Endodermal cell (in vitro differentiated cells): ENCODE results near the gene CEP76. TPM values are rescaled to one million over a fixed set of nuclear protein-coding genes. Genes with fewer than 3 reads are reported as not detected.

ENCODE experiments used
- DNase-seq: peaks from one replicate; pipeline ENCODE4 v3.0.0-alpha.2; 2017
- H3K27ac ChIP-seq: 2 replicates; pipeline ENCODE4 v1.5.1; 2013; ENCODE audit warnings: mild to moderate bottlenecking, low read depth, low read length, moderate library complexity
- H3K27me3 ChIP-seq: 2 replicates; pipeline ENCODE4 v1.6.1; 2013; ENCODE audit warnings: mild to moderate bottlenecking, low read length, moderate library complexity; ENCODE audit not compliant: insufficient read depth, control insufficient read depth, poor library complexity, severe bottlenecking
- H3K36me3 ChIP-seq: 2 replicates; pipeline ENCODE4 v1.7.0; 2013; ENCODE audit warnings: mild to moderate bottlenecking, low read length, moderate library complexity; ENCODE audit not compliant: control insufficient read depth, insufficient read depth
- H3K4me1 ChIP-seq: one replicate; pipeline ENCODE4 v1.7.0; 2013; ENCODE audit warnings: low read length; ENCODE audit not compliant: control insufficient read depth, insufficient read depth
- H3K4me3 ChIP-seq: 2 replicates; pipeline ENCODE4 v1.5.1; 2013; ENCODE audit warnings: mild to moderate bottlenecking, low read length, moderate library complexity
- H3K9ac ChIP-seq: 2 replicates; pipeline ENCODE4 v1.6.1; 2013; ENCODE audit warnings: mild to moderate bottlenecking, low read length, moderate library complexity; ENCODE audit not compliant: poor library complexity, severe bottlenecking; ENCODE audit errors: extremely low read depth
- H3K9me3 ChIP-seq: 2 replicates; pipeline ENCODE4 v1.6.1; 2013; ENCODE audit warnings: mild to moderate bottlenecking, low read length, moderate library complexity; ENCODE audit not compliant: control insufficient read depth
- H3K27ac Mint-ChIP-seq: 2 replicates; pipeline ENCODE4 v1.8.0; 2020; ENCODE audit warnings: mixed read lengths
- H3K27me3 Mint-ChIP-seq: 2 replicates; pipeline ENCODE4 v1.8.0; 2021; ENCODE audit warnings: mild to moderate bottlenecking, mixed read lengths; ENCODE audit not compliant: insufficient read depth
- H3K36me3 Mint-ChIP-seq: 2 replicates; pipeline ENCODE4 v1.8.0; 2020; ENCODE audit warnings: low read depth, mixed read lengths
- H3K4me1 Mint-ChIP-seq: 2 replicates; pipeline ENCODE4 v1.8.0; 2020; ENCODE audit warnings: mixed read lengths
- H3K4me3 Mint-ChIP-seq: 2 replicates; pipeline ENCODE4 v1.8.0; 2020; ENCODE audit warnings: mild to moderate bottlenecking, moderate library complexity, mixed read lengths
- H3K9me3 Mint-ChIP-seq: 2 replicates; pipeline ENCODE4 v1.8.0; 2020; ENCODE audit warnings: mild to moderate bottlenecking, mixed read lengths
- CTCF ChIP-seq: fragments of 200-600 bp; sonication (generic); conservative IDR thresholded peaks from 2 replicates; pipeline ENCODE4 v1.5.0; 2021; ENCODE audit warnings: antibody characterized with exemption, mild to moderate bottlenecking
- WGBS, 2 experiments: methylation state at CpG; one replicate each; pipeline versions ENCODE4 v1.1.5 to v1.1.7; 2013; ENCODE audit warnings: missing lambda C conversion rate in 2 of 2, mixed read lengths in 1 of 2; ENCODE audit not compliant: insufficient coverage in 1 of 2, insufficient read length in 1 of 2; 5-methylcytosine and 5-hydroxymethylcytosine counted together
- total RNA-seq, 2 donors: library from RNA; stranded (reverse); fragmentation: NEBNext Ultra II Directional in 1 of 2; extraction: Animal tissue kit (Norgen Biotek cat#: 25700) in 1 of 2; gene quantifications; 2 replicates in 1 of 2; 3 replicates in 1 of 2; pipeline ENCODE4 v1.2.1, GENCODE V29; 2021

Gene CEP76
- total RNA-seq, 2 donors from 2014 or later = 17.8 to 19.2 TPM

DNA sequence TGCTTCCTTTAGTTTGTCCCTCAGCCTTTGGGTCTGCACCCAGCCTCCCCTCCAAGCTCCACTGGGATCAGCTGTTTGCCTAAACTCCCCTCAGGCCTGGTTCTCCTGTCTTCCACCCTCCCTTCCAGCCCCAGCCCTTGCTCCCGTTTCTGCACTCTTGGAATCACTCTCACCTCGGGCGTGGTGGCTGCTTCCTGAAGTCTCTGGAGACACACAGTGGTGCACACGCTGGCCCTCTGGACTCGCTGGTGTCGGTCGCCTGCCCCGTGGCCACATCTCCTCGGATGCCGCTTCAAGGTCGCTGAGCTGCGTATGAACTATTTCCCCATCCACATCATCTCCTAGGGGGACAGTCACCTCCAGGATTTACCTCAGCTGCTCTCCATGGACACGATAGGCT is 46.6 kb upstream of the CEP76 start:
- no peak overlapping the region for H3K27ac Mint-ChIP-seq
- Histone ChIP-seq H3K27ac (no peak overlapping the region), H3K9ac (no peak overlapping the region), H3K4me3 (no peak overlapping the region), H3K9me3 (no peaks in the 10 kb centered on the region), H3K4me1 (no peaks in the 10 kb centered on the region), H3K27me3 (no peaks in the 10 kb centered on the region), H3K36me3 (no peaks in the 10 kb centered on the region)
- TF ChIP-seq CTCF = no peak
- WGBS, 2 experiments = 89 to 90% methylated on average over 8 to 12 of the region's 13 CpGs
- no peaks in the 10 kb centered on the region for H3K4me1 Mint-ChIP-seq
- H3K36me3 Mint-ChIP-seq = no peaks in the 10 kb centered on the region
- H3K27me3 Mint-ChIP-seq = no peaks in the 10 kb centered on the region
- no peaks in the 10 kb centered on the region for H3K9me3 Mint-ChIP-seq
- no peak overlapping the region for H3K4me3 Mint-ChIP-seq
- no peak for DNase-seq

DNA sequence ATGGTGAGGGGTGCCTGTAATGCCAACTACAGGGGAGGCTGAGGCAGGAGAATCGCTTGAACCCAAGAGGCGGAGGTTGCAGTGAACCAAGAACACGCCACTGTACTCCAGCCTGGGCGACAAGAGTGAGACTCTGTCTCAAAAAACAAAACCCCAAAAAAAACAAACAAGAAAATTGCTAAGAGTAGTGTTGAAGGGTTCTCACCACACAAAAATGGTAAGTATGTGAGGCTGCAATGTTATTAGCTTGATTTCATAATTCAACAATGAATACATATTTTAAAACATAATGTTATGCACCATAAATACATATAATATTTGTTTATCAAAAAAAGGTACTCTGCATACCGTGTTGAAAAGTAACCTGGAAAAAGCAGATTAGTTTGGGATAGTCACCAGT is 46.1 kb upstream of the CEP76 start:
- H3K27me3 Mint-ChIP-seq = no peaks in the 10 kb centered on the region
- Histone ChIP-seq H3K27ac (no peak overlapping the region), H3K9ac (no peak overlapping the region), H3K36me3 (no peaks in the 10 kb centered on the region), H3K4me3 (no peak overlapping the region), H3K27me3 (no peaks in the 10 kb centered on the region), H3K4me1 (no peaks in the 10 kb centered on the region), H3K9me3 (no peaks in the 10 kb centered on the region)
- no peak overlapping the region for H3K4me3 Mint-ChIP-seq
- no peak overlapping the region for H3K27ac Mint-ChIP-seq
- no peaks in the 10 kb centered on the region for H3K9me3 Mint-ChIP-seq
- no peak for TF ChIP-seq CTCF
- H3K4me1 Mint-ChIP-seq = no peaks in the 10 kb centered on the region
- WGBS, 2 experiments = 83 to 95% methylated on average over 1 to 4 of the region's 5 CpGs
- H3K36me3 Mint-ChIP-seq = no peaks in the 10 kb centered on the region
- no peak for DNase-seq

DNA sequence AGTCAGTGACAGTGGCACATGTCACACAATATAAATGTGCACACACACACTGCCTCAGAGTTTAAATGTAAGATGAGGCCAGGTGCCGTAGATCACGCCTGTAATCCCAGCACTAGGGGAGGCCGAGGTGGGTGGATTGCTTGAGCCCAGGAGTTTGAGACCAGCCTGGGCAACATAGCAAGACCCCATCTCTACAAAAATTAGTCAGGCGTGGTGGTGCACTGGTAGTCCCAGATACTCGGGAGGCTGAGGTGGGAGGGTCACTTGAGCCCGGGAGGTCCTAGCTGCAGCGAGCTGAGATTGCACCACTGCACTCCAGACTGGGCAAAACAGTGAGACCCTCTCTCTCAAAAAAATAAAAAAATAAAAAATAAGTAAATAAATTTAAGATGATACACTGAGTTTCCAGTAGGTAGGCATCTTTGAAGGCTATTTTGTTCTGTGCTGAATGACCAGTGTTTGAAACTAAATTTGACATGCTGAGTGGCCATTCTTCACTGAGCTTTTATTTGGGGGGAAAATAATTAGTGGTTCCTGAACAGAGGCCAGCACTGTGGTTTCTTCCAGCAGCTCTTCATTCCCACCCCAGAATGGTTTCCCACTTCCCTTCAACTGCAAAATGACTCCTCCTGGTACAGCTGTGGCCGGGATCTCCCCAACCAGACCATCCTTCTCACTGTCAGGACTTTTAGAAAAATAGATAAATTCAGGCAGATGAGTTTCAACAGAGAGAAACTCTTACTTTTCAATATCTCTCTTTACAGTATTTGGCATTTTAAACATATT is 45.2 kb upstream of the CEP76 start:
- Histone ChIP-seq H3K9me3 (no peaks in the 10 kb centered on the region), H3K36me3 (no peaks in the 10 kb centered on the region), H3K4me3 (no peak overlapping the region), H3K27ac (no peak overlapping the region), H3K4me1 (no peaks in the 10 kb centered on the region), H3K9ac (no peak overlapping the region), H3K27me3 (no peaks in the 10 kb centered on the region)
- Mint-ChIP-seq H3K4me1 (no peaks in the 10 kb centered on the region), H3K27ac (no peak overlapping the region), H3K27me3 (no peaks in the 10 kb centered on the region), H3K4me3 (no peak overlapping the region), H3K36me3 (no peaks in the 10 kb centered on the region), H3K9me3 (no peaks in the 10 kb centered on the region)
- 87 to 91% methylated on average over 3 to 8 of the region's 8 CpGs for WGBS, 2 experiments
- no peak for TF ChIP-seq CTCF
- no peak for DNase-seq
